G401.6 (cell line): ENCODE measurements around the gene AATF.
"Not testable (repeated sequence)": the region's sequence is repeated elsewhere in the genome, so short reads cannot be mapped to it uniquely, and the experiment has no call there.

ENCODE experiments used
- FAIRE-seq: peaks from 2 replicates; lab custom pipeline; 2012; peaks lifted over from hg19 to GRCh38; lab: Jason Lieb, UNC

The AATF gene

GRCh38 chr17:37050920-37051319 is 102.2 kb downstream of the AATF start:
- no peak for FAIRE-seq

DNA sequence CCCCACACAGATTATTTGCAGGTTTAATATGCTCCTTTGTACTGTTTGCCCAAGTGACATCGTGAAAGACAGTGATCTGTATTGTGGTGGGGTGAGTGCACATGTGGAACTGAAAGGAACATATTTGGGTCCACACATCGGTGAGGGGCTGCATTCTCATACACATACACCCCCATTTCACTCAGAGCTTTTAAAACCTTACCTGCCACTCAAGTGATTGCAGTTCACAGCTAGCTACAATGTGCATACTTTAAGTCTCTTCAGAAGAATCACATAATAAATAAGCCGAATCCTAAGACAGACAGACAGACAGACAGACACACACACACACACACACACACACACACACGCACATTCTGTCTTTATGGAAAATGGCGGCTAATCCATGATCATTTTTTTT is 102.6 kb downstream of the AATF start:
- no peak for FAIRE-seq

- FAIRE-seq = no peak
These were observed 103.1 kb downstream of the AATF start for GRCh38 chr17:37051833-37052232.

GRCh38 chr17:37052450-37052849 is 103.7 kb downstream of the AATF start:
- FAIRE-seq = no peak

DNA sequence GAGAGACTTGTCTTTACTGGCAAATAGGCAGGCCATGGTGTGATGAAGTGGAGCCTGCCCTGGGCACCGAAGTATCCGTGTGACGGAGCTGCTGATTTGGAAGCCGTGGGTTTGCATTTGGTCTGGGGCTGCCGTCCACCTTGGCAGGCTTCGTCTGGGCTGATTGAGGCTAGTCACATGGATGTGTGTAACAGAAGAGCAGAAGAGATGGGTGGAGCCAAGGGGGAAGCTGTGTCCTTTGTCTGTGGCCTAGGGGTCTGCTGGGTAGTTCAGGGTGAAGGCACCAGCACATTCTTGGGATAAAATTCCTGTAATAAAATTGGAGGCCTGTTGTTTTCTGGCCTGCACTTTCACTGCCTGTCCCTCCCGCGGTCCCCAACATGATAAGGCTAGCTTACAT is 106.1 kb downstream of the AATF start:
- FAIRE-seq = no peak

DNA sequence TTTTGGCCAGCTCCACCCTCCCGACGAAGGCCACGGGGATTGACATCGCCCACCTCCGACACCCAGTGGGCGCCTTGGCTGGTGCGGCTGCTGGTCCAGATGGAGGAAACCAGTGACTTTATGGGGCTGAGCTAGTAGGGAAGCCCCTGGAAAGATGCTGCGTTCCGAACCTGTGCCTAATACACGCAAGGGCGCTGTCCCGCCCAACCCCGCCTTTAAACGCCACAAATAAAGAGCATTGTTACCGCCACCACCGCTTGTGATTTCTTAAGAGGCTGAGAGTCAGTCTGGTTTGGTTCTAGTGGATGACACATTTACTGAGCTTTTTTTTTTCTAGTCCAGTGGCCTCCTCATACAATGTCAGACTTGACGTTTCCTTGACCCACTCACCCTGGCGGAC is 107.9 kb downstream of the AATF start:
- no peak for FAIRE-seq

DNA sequence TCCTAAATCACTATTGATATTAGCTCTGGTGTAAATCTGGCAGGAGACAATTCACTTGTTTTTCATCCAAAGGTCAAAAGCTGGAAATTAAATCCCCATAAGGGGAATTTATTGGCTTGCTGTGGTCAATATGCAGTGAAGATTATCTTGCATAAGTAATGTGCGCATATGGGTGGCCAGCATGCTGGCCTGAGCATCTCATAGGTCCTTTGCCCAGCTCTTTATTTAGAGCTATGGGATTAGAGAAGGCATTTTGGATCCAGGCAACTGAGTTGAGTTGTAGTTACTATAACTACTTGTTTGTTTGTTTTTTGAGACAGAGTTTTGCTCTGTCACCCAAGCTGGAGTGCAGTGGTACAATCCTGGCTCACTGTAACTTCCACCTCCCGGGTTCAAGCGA is 110.7 kb downstream of the AATF start:
- FAIRE-seq = no peak

- FAIRE-seq = no peak
These were observed 111.3 kb downstream of the AATF start for GRCh38 chr17:37060094-37060493.

DNA sequence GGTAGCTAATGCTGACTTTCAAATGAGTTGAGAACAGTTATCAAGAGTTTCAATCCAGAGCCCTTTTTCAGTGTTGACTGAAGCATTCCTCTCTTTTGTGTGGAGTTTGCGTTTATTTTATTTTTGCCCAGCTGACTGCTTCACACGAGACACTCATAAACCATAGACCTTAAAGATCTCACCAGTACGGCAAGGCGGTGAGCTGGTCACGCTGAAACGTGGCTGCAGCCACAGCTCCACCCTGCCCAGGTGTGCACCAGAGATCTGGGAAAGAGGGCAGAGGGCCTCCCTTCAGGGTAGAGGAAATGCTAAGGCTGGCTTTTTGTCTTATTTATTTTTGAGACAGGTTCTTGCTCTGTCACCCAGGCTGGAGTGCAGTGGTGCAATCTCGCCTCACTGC is 112.2 kb downstream of the AATF start:
- no peak for FAIRE-seq

DNA sequence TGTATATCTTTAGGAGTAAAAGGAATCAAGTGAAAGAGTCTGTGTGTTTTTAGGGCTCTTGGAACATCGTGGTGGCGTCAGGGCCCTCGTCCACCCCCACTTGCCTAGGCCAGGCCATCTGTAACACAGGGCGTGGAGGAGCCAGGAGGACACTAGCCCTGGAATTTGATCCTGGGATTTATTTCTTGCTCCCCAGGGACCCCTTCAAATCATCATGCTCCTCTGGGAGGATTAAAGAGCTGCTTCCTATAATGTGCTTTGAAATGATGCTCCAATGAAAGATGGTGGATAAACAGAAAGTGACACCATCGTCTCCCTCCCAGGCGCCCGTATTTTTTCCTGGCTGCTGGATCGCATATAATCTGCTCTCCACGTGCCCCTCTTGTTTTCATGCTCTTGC is 113.3 kb downstream of the AATF start:
- FAIRE-seq = no peak

GRCh38 chr17:37064206-37064605 is 115.5 kb downstream of the AATF start:
- no peak for FAIRE-seq

GRCh38 chr17:37064956-37065355 is 116.2 kb downstream of the AATF start:
- no peak for FAIRE-seq

DNA sequence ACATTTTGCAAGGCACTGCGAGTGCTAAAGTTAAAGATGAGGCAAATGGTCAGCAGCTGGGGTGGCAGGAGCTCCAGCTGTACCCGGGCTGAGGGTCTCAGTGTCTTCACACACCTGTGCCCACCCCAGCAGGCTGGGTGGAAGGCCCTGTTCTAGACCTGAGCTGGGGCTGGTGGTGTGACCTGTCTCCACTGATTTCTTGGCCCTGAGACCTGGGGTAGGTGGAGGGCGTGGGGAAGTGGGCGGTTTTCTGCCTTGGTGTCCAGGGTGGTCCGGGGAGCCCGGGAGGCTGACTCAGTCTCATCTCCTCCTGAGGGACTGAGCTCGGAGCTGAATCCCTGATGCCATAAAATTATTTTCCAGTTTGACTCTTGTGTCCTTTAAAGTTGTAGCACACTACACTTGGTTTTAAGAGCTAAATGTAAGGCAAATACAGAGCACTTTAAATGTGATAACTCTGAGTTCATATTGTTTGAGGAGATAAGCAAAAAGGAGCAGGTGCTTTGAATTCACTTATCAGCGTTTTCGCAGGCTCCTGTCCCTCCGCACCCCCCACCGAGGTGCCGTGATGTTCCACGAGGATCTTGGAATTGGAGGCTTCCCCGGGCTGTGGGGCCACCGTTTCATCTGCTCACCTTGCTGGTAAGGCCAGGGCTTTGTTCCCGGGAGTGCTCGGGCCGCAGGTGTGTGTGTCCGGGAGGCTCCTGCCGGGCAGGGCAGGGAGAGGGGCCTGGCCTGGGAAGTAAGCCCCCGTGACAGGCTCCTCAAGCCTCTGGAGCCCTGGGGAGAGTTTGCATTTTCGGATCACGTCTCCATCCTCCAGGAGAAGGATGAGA is 117.0 kb downstream of the AATF start:
- no peak for FAIRE-seq

DNA sequence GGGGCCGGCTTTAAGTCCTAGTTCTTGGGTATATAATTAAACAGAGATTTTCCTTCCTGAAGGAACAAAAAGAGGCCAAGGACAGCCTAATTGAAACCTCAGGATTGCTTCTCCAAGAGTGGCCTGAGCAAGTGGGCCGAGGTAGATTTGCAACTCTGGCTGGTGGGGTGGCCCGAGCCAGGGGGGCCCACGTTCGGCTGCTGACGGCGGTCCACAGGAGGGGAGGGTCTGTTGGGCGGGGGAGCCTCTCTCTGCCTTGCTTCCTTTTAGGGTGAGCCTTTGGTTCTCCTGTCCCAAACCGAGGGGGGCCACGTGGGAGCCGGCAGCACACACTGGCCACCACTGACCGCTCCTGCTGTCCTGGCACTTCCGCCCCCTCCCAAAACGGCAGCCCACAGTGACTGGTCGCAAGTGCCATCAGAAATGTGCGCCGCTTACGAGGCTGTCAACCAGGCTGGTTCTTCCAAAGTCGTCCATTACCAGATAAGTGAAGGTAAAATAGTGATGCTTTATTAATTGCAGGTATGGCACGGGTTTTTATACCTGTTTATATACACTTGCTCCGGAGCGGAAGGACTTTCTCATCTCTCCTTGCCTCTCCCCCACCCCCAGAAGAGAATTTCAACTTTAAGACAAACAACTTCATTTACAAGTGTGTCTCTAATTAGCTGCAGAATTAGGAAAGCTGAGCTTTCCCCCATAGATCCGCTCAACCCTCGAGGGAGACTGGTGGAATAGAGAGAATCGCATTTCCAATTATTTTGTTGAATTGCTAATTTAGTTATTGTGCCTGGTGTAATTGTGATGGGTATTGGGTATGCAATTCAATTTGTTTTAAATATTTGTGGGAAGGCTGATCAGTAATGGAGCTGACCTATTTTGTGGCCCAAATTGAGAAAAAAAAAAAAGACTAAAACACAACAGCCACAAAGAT is 117.8 kb downstream of the AATF start:
- FAIRE-seq = no peak

GRCh38 chr17:37067555-37068111 is 118.9 kb downstream of the AATF start:
- no peak for FAIRE-seq

GRCh38 chr17:37068266-37068665 is 119.5 kb downstream of the AATF start:
- no peak for FAIRE-seq

DNA sequence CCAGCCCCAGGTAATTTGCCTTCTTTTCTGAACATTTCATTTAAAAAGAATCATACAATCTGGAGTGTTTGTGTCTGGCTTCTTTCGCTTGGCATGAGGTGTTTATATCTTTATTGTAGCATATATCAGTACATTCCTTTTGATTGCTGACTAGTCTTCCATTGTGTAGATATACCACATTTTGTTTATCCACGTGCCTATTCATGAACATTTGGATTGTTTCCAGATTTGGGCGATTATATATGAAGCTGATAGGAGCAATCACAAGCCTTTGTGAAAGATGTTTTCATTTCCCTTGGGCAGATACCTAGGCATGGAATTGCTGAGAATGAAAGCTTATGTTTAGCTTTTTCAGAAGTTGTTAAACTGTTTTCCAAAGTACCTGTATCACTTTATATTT is 120.3 kb downstream of the AATF start:
- no peak for FAIRE-seq

DNA sequence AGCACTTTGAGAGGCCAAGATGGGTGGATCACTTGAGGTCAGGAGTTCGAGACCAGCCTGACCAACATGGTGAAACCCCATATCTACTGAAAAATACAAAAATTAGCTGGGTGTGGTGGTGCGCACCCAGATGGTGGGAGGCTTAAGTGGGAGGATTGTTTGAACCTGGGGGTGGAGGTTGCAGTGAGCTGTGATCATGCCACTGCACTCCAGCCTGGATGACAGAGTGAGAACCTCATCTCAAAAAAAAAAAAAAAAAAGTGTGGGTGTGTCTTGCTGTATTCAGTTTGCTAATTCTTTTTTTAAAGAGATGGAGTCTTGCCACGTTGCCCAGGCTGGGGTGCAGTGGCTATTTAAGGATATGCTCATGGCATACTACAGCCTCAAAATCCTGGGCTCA is 124.7 kb downstream of the AATF start:
- not testable (repeated sequence) for FAIRE-seq

DNA sequence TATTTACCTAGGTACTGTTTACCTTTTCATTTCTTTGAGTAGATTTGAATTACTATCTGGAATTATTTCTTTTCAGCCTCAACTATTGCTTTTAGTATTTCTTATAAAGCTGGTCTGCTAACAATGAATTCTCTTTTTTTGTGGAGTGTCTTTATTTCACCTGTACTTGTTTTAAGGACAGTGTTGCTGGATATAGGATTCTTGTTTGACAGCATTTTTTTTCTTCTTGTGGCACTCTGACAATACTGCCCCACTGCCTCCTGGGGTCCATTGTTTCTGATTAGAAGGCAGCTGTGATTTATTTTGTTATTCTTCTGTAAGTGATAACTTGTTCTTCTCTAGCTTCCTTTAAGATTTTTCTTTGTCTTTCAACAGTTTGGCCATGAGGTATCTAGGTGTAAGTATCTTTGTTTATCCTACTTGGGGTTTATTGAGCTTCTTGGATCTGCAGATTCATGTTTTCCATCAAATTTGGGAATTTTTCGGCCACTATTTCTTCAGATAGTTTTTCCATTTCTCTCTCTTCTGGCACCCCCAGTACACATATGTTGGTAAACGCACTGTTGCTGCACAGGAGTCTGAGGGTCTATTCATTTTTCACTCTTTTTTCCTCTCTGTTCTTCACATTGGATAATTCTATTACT is 130.4 kb downstream of the AATF start:
- no peak for FAIRE-seq

GRCh38 chr17:37079735-37080134 is 131.0 kb downstream of the AATF start:
- FAIRE-seq = no peak

DNA sequence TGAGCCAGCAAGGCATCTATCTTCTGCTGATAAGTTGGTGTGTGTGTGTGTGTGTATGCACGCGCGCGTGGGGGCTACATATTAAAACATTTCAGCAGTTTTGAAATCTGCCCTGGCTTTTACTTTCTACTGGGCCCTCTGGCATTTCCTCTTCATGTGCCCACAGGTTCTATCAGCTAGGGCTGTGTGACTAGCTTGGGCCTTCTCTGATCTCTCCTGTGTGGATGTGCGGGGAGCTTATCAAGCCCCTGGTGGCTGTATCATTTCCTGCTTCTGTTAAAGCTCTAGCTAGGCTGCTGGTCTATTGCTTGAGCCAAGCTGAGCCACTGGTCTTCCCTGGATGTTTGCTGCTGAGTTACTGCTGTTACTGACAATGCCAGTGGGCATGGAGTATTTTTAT is 132.5 kb downstream of the AATF start:
- FAIRE-seq = no peak

GRCh38 chr17:37082311-37082860 is 133.6 kb downstream of the AATF start:
- no peak for FAIRE-seq
